ENCODE measurements around the gene CA10.

- TF ChIP-seq CTCF (IDR thresholded peaks at IDR 0.05; ENCODE audit: insufficient read depth, low read length, poor library complexity, severe bottlenecking) (no peak), EZH2phosphoT487 (conservative IDR thresholded peaks at IDR 0.05; ENCODE audit: low read length) (no peak)
Measured at GRCh38 chr17:51845776-51846175, 312.7 kb downstream of the CA10 start.

Data from SU-DHL-6 (cell line).